Measurements from ENCODE around the gene AP5Z1.

- TF ChIP-seq POLR2A (IDR thresholded peaks at IDR 0.05; ENCODE audit: low read depth, low read length) (no peak), POLR2AphosphoS5 (IDR thresholded peaks at IDR 0.05; ENCODE audit: low read depth, low read length) (no peak)
These were observed 43.6 kb upstream of the AP5Z1 start for GRCh38 chr7:4731803-4732202.
